H1 (cell line): ENCODE data around the gene LGR4. TPM values are rescaled to one million over a fixed set of nuclear protein-coding genes. Genes with fewer than 3 reads are reported as not detected.

ENCODE experiments used
- CTCF ChIA-PET: fragments of 300-600 bp; sonication (Branson Sonifier 250); formaldehyde crosslinking; loops from one replicate; lab custom pipeline; 2021; ENCODE audit not compliant: partially characterized antibody; lab: Charles Lee
- POLR2A ChIA-PET: fragments of 300-600 bp; sonication (Branson Sonifier 250); formaldehyde crosslinking; loops from one replicate; lab custom pipeline; 2021; ENCODE audit warnings: inconsistent platforms; ENCODE audit not compliant: partially characterized antibody; lab: Charles Lee
- DNase-seq, 2 experiments: peaks; one replicate each; pipeline versions ENCODE4 v3.0.0 to v3.0.0-alpha.2; 2010 to 2022; ENCODE audit warnings: low spot score in 2 of 2, low read depth in 1 of 2, mixed read lengths in 1 of 2
- FAIRE-seq: peaks from 2 replicates; lab custom pipeline; 2011; peaks lifted over from hg19 to GRCh38; lab: Jason Lieb, UNC
- H2AFZ ChIP-seq: 2 replicates; pipeline ENCODE4 v1.8.1; 2012; ENCODE audit warnings: low read length, inconsistent platforms
- H2AK5ac ChIP-seq: 2 replicates; pipeline ENCODE4 v1.6.1; 2013; ENCODE audit warnings: low read depth, low read length
- H2BK120ac ChIP-seq: replicated peaks from 2 replicates; pipeline ENCODE3; 2013; ENCODE audit warnings: low read depth, low read length, inconsistent platforms
- H2BK12ac ChIP-seq: 2 replicates; pipeline ENCODE4 v1.6.1; 2013; ENCODE audit warnings: low read depth, low read length
- H2BK15ac ChIP-seq: 2 replicates; pipeline ENCODE4 v1.6.1; 2013; ENCODE audit warnings: low read length
- H2BK20ac ChIP-seq: 2 replicates; pipeline ENCODE4 v1.6.1; 2013; ENCODE audit warnings: low read length
- H2BK5ac ChIP-seq: 2 replicates; pipeline ENCODE4 v1.6.1; 2013; ENCODE audit warnings: low read depth, low read length
- H3K14ac ChIP-seq: 2 replicates; pipeline ENCODE4 v1.6.1; 2013; ENCODE audit warnings: inconsistent platforms; ENCODE audit not compliant: insufficient read length
- H3K18ac ChIP-seq: 2 replicates; pipeline ENCODE4 v1.6.1; 2013; ENCODE audit warnings: low read length; ENCODE audit errors: extremely low read depth
- H3K23ac ChIP-seq: 2 replicates; pipeline ENCODE4 v1.6.1; 2013; ENCODE audit warnings: inconsistent platforms; ENCODE audit not compliant: insufficient read length
- H3K23me2 ChIP-seq: 2 replicates; pipeline ENCODE4 v1.6.1; 2013; ENCODE audit warnings: low read depth, low read length
- H3K27ac ChIP-seq: 2 replicates; pipeline ENCODE4 v1.6.1; 2011; ENCODE audit warnings: low read depth, low read length, inconsistent platforms
- H3K27me3 ChIP-seq, 4 experiments: replicated peaks in 1 of 4; 1 replicate in 1 of 4; 2 replicates in 3 of 4; pipeline versions ENCODE4 v1.6.1 to v1.8.1; 2011 to 2013; ENCODE audit warnings: low read length in 3 of 4, mild to moderate bottlenecking in 3 of 4, inconsistent platforms in 2 of 4, mixed read lengths in 2 of 4, moderate library complexity in 1 of 4; ENCODE audit not compliant: control insufficient read depth in 3 of 4, insufficient read depth in 3 of 4; ENCODE audit errors: extremely low read depth in 1 of 4
- H3K36me3 ChIP-seq, 4 experiments: 2 replicates each; pipeline versions ENCODE4 v1.6.1 to v1.8.1; 2011 to 2013; ENCODE audit warnings: mild to moderate bottlenecking in 4 of 4, low read length in 3 of 4, moderate library complexity in 2 of 4, control low read depth in 1 of 4, inconsistent platforms in 1 of 4; ENCODE audit not compliant: insufficient read depth in 4 of 4, control insufficient read depth in 2 of 4
- H3K4ac ChIP-seq: replicated peaks from 2 replicates; pipeline ENCODE3; 2013; ENCODE audit warnings: low read length, low read depth, mixed read lengths, inconsistent platforms; ENCODE audit not compliant: insufficient read length
- H3K4me1 ChIP-seq, 4 experiments: replicated peaks in 1 of 4; 1 replicate in 1 of 4; 2 replicates in 3 of 4; pipeline versions ENCODE4 v1.6.1 to v1.8.1; 2011 to 2013; ENCODE audit warnings: low read length in 3 of 4, inconsistent platforms in 2 of 4, mixed read lengths in 1 of 4; ENCODE audit not compliant: insufficient read depth in 4 of 4, control insufficient read depth in 3 of 4
- H3K4me2 ChIP-seq, 2 experiments: 2 replicates each; pipeline versions ENCODE4 v1.6.1 to v1.8.1; 2011 to 2013; ENCODE audit warnings: low read depth in 2 of 2, low read length in 2 of 2, control low read depth in 1 of 2, inconsistent platforms in 1 of 2, mild to moderate bottlenecking in 1 of 2; ENCODE audit not compliant: insufficient read depth in 1 of 2
- H3K4me3 ChIP-seq, 4 experiments: fragments of 200-600, 300-600 bp in 1 of 4; sonication (generic), shearing (Covaris generic), sonication (Bioruptor Twin) in 1 of 4; 2 replicates each; pipeline versions ENCODE4 v1.5.1 to v1.8.1; 2011 to 2016; ENCODE audit warnings: low read length in 4 of 4, low read depth in 3 of 4, control low read depth in 2 of 4, inconsistent platforms in 2 of 4, mild to moderate bottlenecking in 2 of 4, mixed read lengths in 1 of 4, moderate library complexity in 1 of 4; ENCODE audit not compliant: insufficient read depth in 2 of 4; ENCODE audit errors: extremely low read depth in 1 of 4
- H3K56ac ChIP-seq: replicated peaks from 2 replicates; pipeline ENCODE3; 2013; ENCODE audit warnings: low read depth, mild to moderate bottlenecking, mixed read lengths, low read length, inconsistent platforms; ENCODE audit not compliant: insufficient read length
- H3K79me1 ChIP-seq: 2 replicates; pipeline ENCODE4 v1.6.1; 2013; ENCODE audit warnings: low read depth, low read length, control low read depth
- H3K79me2 ChIP-seq, 2 experiments: 2 replicates each; pipeline versions ENCODE4 v1.6.1 to v1.8.1; 2012 to 2013; ENCODE audit warnings: low read length in 2 of 2, mild to moderate bottlenecking in 2 of 2, inconsistent platforms in 1 of 2; ENCODE audit not compliant: insufficient read depth in 2 of 2, control insufficient read depth in 1 of 2
- H3K9ac ChIP-seq, 4 experiments: replicated peaks in 1 of 4; 1 replicate in 1 of 4; 2 replicates in 3 of 4; pipeline versions ENCODE4 v1.6.1 to v1.8.1; 2011 to 2013; ENCODE audit warnings: low read depth in 3 of 4, low read length in 3 of 4, control low read depth in 2 of 4, mild to moderate bottlenecking in 2 of 4, moderate library complexity in 2 of 4, inconsistent platforms in 1 of 4; ENCODE audit errors: extremely low read depth in 1 of 4
- H3K9me3 ChIP-seq, 2 experiments: 2 replicates each; pipeline versions ENCODE4 v1.6.1 to v1.8.1; 2012 to 2013; ENCODE audit warnings: mild to moderate bottlenecking in 2 of 2, moderate library complexity in 2 of 2, control low read depth in 1 of 2, inconsistent platforms in 1 of 2, low read depth in 1 of 2, low read length in 1 of 2, mixed read lengths in 1 of 2; ENCODE audit not compliant: insufficient read depth in 2 of 2
- H4K20me1 ChIP-seq, 2 experiments: replicated peaks in 1 of 2; 2 replicates each; pipeline versions ENCODE3 to v1.8.1; 2011 to 2013; ENCODE audit warnings: inconsistent platforms in 2 of 2, low read length in 2 of 2, mild to moderate bottlenecking in 1 of 2; ENCODE audit not compliant: insufficient read depth in 2 of 2, control insufficient read depth in 1 of 2
- H4K5ac ChIP-seq: 2 replicates; pipeline ENCODE4 v1.6.1; 2013; ENCODE audit warnings: low read length, low read depth, mixed read lengths, inconsistent platforms; ENCODE audit not compliant: insufficient read length
- H4K8ac ChIP-seq: 2 replicates; pipeline ENCODE4 v1.8.0; 2013; ENCODE audit warnings: mild to moderate bottlenecking, moderate library complexity, low read length, inconsistent platforms; ENCODE audit not compliant: insufficient read depth; ENCODE audit errors: extremely low read depth
- H4K91ac ChIP-seq: replicated peaks from 2 replicates; pipeline ENCODE3; 2013; ENCODE audit warnings: low read length, mixed read lengths, inconsistent platforms; ENCODE audit not compliant: insufficient read length
- MAFK ChIP-seq: IDR thresholded peaks from 2 replicates; pipeline ENCODE4 v1.6.1; 2012; ENCODE audit warnings: low read depth, mild to moderate bottlenecking, improper control_type of control experiment, low read length
- SP4 ChIP-seq: IDR thresholded peaks from 2 replicates; pipeline ENCODE4 v1.6.1; 2012; ENCODE audit warnings: low read length, inconsistent platforms
- WGBS, 2 experiments: shearing (Covaris generic) in 1 of 2; methylation state at CpG; one replicate each; pipeline versions ENCODE4 v1.1.6 to v1.1.7; 2013 to 2015; ENCODE audit warnings: low lambda C conversion rate in 2 of 2, mixed read lengths in 2 of 2, inconsistent platforms in 1 of 2, low coverage in 1 of 2, missing lambda C conversion rate in 1 of 2; ENCODE audit not compliant: insufficient replicate concordance in 2 of 2, insufficient coverage in 1 of 2, insufficient read length in 1 of 2; ENCODE audit errors: extremely low coverage in 1 of 2, missing lambda C conversion rate in 1 of 2; 5-methylcytosine and 5-hydroxymethylcytosine counted together
- polyA plus RNA-seq, 7 experiments: library from polyadenylated mRNA; depleted of rRNA in 3 of 7; stranded (reverse) in 5 of 7; unstranded in 2 of 7; fragments of >200 nt in 5 of 7; fragments of 200-250 nt in 2 of 7; gene quantifications; 1 replicate in 5 of 7; 2 replicates in 1 of 7; 4 replicates in 1 of 7; pipeline versions ENCODE4 v1.2.1 to v1.2.3, GENCODE V29; 2011 to 2013; ENCODE audit warnings: missing spikeins in 2 of 7, mixed read lengths in 2 of 7
- total RNA-seq: library from RNA; stranded (reverse); fragmentation: NEBNext Ultra II Directional; extraction: Animal tissue kit (Norgen Biotek cat#: 25700); gene quantifications from 2 replicates; pipeline ENCODE4 v1.2.1, GENCODE V29; 2021
- TF ChIP-seq, protein P1 (sequence below): IDR thresholded peaks from 2 replicates; pipeline ENCODE4 v1.6.1; 2012; ENCODE audit warnings: low read length, inconsistent platforms
- TF ChIP-seq, protein P2 (sequence below): IDR thresholded peaks from 2 replicates; pipeline ENCODE4 v1.6.1; 2011; ENCODE audit warnings: low read depth, mild to moderate bottlenecking, low read length; ENCODE audit not compliant: insufficient read depth

Gene LGR4
- total and polyA plus RNA-seq, 2 of the 8 experiments (the other 6 are each of a cell fraction or from before 2014, with no cell fraction given): 26.6 to 61.7 TPM

DNA sequence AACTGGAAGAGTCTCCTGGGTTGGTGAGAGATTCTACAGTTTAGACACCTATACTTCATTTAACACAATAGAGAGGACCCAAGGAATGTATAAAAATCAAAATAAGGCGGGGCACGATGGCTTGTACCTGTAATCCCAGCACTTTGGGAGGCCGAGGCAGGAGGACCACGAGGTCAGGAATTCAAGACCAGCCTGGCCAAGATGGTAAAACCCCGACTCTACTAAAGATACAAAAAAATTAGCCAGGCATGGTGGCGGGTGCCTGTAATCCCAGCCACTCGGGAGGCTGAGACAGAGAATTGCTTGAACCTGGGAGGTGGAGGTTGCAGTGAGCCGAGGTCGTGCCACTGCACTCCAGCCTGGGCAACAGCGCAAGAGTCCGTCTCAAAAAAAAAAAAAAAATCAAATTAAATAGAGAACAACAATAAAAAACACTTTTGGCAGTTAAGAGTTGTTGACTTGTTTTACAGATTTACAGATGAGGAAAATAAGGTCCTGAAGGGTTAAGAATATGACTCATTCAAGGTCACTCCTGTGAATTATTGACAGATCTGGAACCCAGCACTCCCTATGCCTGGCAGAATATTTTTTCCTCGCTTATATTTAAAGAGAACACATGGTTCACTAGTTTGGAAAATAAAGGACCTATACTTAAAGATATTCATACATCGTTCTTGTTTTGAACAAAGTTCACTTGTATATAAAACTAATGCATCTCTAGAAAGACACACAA lies 5.2 kb downstream of the LGR4 start:
- TF ChIP-seq SP4 (no peak), MAFK (no peak)
- TF ChIP-seq, protein P1, sequence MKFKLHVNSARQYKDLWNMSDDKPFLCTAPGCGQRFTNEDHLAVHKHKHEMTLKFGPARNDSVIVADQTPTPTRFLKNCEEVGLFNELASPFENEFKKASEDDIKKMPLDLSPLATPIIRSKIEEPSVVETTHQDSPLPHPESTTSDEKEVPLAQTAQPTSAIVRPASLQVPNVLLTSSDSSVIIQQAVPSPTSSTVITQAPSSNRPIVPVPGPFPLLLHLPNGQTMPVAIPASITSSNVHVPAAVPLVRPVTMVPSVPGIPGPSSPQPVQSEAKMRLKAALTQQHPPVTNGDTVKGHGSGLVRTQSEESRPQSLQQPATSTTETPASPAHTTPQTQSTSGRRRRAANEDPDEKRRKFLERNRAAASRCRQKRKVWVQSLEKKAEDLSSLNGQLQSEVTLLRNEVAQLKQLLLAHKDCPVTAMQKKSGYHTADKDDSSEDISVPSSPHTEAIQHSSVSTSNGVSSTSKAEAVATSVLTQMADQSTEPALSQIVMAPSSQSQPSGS: no peak
- TF ChIP-seq, protein P2, sequence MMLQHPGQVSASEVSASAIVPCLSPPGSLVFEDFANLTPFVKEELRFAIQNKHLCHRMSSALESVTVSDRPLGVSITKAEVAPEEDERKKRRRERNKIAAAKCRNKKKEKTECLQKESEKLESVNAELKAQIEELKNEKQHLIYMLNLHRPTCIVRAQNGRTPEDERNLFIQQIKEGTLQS: no peak
- Histone ChIP-seq H2BK15ac (no peak overlapping the region), H3K14ac (no peak overlapping the region), H2BK5ac (no peak overlapping the region), H2BK120ac (no peak overlapping the region), H3K27me3 (no peaks in the 10 kb centered on the region; a peak in 1 of 7 replicates), H3K23me2 (peaks cover 8% of the 10 kb centered on the region; the same call in 1 of the 2 replicates), H4K8ac (no peak overlapping the region; the same call in 1 of the 2 replicates), H3K4me2 (no peak overlapping the region; a peak in 1 of 4 replicates), H3K27ac (no peak overlapping the region), H3K4ac (no peak overlapping the region), H3K56ac (no peak overlapping the region), H4K91ac (no peak overlapping the region), H3K79me2 (peaks cover 71 to 95% of the 10 kb centered on the region in 2 experiments), H2BK12ac (no peak overlapping the region), H3K4me3 (peak overlapping the region in 1 of 4 experiments; percentile 6; a peak in 1 of 8 replicates), H3K79me1 (peaks cover 5% of the 10 kb centered on the region; the same call in 1 of the 2 replicates), H2AFZ (no peak overlapping the region), H3K9ac (no peak overlapping the region), H4K20me1 (peaks cover 15 to 16% of the 10 kb centered on the region in 2 experiments), H3K9me3 (no peaks in the 10 kb centered on the region), H3K18ac (no peak overlapping the region), H2AK5ac (no peak overlapping the region), H4K5ac (no peak overlapping the region), H3K23ac (no peak overlapping the region), H2BK20ac (no peak overlapping the region), H3K36me3 (0 out of 8 replicates have a peak, but pooled peaks cover 0 to under 1% (median 0%) of the 10 kb centered on the region in 4 experiments), H3K4me1 (peaks cover 0 to 24% (median 11%) of the 10 kb centered on the region in 4 experiments; a peak in 6 of 7 replicates)
- FAIRE-seq: no peak
- no peak for DNase-seq
- ChIA-PET POLR2A (interaction anchor here (1.2 kb wide), 1 partner anchor 11 kb away, joined by 3 read pairs; no protein-coding TSS in a partner anchor), CTCF (interaction anchor here (1.2 kb wide), 1 partner anchor 171 kb away, joined by 3 read pairs; no protein-coding TSS in a partner anchor)
- WGBS, 2 experiments: 94% methylated on average over 13 of the region's 13 CpGs; no CpG with 5 or more reads in 1 of the 2 experiments
